NCI-H146 (cell line): ENCODE measurements around the gene RPS6KA4.
A peak's percentile ranks its signal among the peaks of the same experiment; 100 is the strongest.

Experiments used
- DNase-seq: peaks from one replicate; lab custom pipeline; 2025; lab: John Stamatoyannopoulos, UW

RPS6KA4 gene

DNA sequence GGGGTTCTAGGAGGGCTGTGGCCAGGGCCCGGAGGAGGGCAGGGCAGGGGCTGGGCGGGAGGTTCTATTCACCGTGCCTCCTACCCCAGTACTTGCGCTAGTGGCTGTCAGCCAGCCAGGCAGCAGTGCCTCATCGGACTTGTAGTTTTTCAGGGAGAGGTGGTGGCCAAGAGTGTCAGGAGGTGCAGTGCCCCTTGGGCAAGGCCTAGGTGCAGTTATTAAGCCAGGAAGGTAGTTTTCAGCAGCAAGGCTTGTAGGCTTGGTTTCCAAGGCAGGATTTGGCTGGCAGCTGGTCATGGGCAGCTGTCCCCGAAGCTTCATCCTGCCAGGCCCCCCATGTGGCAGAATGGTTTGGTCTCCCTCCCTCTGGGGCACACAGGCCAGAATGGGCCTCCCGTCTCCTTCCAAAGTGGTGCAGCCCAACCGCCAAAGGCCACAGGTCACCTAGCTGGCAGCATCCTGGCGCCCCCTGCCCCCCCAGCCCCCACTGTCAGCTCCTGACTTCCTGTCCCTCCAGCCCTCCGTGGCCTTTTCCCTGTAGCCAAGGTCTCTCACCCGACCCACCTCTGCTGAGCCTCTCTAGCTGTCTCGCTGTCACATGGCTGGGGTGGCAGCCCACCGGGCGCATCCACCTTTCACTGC lies 10.5 kb upstream of the RPS6KA4 start:
- no peak for DNase-seq

DNA sequence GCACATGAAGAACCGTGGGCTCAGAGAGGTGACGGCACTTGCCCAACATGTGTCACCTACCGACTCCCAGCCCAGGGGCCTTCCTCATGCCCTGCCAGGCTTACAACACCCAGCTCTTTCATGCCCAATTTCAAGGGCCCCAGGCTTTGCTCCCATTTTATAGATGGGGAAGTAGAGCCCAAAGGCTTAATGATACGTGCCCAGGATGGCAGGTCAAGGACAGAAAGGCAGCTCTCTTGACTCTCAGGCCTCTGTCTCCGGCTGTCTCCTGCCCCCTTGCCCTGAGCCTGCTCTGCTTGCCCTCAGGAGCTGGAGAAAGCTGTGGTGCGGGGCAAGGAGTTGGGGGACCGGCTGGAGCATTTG lies 10.0 kb upstream of the RPS6KA4 start:
- no peak for DNase-seq

DNA sequence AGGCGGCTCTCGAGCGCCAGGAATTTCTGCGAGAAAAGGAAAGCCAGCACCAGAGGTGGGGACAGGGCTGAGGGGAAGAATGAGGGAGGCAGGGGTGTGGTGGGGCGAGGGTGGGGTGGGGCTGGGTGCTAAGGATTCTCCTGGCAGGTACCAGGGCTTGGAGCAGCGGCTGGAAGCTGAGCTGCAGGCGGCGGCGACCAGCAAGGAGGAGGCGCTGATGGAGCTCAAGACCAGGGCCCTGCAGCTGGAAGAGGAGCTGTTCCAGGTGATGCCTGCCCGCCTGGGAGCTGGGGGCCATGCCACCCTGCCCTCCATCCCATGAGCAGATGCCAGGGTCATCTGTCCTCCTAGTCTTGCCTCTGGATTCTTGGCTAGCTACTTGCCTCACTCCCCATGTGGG lies 9.6 kb upstream of the RPS6KA4 start:
- DNase-seq = no peak

DNA sequence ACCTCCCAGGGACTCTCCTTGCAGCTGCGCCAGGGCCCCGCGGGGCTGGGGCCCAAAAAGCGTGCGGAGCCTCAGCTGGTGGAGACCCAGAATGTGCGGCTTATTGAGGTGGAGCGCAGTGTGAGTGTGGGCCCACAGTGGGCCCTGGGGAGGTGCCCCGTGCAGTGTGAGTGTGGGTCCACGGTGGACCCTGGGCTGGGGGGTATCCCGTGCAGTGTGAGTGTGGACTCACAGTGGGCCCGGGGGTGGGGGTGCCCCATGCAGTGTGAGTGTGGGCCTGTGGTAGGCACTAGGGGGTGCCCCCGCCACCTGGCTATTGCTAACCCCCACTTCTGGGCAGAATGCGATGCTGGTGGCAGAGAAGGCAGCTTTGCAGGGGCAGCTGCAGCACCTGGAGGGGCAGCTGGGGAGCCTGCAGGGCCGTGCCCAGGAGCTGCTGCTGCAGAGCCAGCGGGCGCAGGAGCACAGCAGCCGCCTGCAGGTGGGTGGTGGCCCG lies 7.8 kb upstream of the RPS6KA4 start:
- DNase-seq = no peak

DNA sequence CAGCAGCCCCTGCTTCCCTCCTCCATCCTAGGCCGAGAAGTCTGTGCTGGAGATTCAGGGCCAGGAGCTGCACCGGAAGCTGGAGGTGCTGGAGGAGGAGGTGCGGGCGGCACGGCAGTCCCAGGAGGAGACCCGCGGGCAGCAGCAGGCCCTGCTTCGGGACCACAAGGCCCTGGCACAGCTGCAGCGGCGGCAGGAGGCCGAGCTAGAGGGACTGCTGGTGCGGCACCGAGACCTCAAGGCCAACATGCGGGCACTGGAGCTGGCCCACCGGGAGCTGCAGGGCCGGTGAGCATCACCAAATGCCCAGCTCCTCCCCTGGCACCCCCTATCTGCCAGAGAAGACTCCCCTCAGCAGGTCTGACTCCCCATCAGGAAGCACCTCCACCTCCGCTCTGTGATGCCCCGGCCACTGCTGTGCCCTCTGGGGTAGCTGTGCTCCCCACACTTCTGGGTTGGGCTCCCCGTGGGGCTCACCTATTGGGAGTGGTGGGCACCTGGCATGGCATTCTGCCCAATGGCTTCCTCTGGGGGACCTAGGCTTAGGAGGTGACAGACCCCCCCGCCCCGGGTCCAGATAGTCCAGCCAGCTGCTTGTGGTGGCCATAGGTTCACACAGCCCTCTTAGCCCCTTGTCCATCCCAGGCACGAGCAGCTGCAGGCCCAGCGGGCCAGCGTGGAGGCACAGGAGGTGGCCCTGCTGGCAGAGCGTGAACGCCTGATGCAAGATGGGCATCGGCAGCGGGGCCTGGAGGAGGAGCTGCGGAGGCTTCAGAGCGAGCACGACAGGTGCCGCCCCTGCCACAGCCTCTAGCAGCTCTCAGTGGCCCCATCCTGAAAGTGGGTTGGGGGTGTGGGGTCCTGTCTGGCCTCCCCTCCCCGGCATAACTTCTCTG lies 6.6 kb upstream of the RPS6KA4 start:
- DNase-seq = peak; percentile 84

DNA sequence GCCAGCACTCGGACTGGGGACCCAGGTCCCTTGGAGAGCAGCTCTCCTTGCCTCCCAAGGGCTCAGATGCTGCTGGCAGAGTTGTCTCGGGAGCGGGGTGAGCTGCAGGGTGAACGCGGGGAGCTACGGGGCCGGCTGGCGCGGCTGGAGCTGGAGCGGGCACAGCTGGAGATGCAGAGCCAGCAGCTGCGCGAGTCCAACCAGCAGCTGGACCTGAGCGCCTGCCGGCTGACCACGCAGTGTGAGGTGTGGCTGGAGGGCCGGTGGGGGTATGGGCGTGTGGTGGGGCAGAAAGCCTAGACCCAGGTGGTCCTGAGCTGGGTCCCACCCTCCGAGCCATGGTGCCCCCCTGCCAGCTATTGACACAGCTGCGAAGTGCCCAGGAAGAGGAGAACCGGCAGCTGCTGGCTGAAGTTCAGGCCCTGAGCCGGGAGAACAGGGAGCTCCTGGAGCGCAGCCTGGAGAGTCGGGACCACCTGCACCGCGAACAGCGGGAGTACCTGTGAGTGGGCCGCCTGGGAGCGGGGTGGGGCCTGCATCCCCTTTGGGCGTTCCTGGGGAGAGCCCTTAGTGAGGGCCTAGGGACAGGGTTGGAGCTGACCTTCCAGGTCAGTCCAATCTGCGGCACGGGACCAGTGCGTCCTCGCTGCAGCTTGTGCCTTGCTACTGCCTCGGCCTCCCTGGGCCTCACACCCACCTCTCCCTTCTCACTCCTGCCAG lies 5.8 kb upstream of the RPS6KA4 start:
- DNase-seq = peak; percentile 93

DNA sequence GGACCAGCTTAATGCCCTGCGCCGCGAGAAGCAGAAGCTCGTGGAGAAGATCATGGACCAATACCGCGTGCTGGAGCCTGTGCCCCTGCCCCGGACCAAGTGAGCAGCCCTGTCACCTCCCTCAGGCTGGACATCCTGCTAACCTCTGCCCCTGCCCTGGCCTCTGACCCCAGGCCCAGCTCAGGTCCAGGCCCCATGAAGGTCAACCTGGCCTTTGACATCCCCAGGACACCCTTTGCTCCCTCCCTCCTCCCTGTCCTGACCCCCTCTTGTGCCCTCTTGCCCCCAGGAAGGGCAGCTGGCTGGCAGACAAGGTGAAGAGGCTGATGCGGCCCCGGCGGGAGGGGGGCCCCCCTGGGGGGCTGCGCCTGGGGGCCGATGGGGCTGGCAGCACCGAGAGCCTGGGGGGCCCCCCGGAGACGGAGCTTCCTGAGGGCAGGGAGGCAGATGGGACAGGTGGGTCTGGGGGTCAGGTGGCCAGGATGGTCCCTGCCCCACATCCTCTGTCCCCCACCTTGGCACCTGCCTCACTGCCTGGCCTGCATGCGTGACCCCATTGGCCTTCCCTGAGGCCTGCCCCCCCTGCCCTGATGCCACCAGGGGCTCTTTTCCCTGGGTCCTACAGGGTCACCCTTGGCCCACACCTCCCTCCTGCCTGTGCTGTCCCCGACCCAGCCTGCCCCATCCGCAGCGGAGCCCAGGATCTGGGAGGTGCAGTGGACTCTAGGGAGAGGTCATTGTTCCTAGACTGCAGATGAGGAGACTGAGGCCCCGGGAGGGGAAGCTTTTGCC lies 5.1 kb upstream of the RPS6KA4 start:
- no peak for DNase-seq

DNA sequence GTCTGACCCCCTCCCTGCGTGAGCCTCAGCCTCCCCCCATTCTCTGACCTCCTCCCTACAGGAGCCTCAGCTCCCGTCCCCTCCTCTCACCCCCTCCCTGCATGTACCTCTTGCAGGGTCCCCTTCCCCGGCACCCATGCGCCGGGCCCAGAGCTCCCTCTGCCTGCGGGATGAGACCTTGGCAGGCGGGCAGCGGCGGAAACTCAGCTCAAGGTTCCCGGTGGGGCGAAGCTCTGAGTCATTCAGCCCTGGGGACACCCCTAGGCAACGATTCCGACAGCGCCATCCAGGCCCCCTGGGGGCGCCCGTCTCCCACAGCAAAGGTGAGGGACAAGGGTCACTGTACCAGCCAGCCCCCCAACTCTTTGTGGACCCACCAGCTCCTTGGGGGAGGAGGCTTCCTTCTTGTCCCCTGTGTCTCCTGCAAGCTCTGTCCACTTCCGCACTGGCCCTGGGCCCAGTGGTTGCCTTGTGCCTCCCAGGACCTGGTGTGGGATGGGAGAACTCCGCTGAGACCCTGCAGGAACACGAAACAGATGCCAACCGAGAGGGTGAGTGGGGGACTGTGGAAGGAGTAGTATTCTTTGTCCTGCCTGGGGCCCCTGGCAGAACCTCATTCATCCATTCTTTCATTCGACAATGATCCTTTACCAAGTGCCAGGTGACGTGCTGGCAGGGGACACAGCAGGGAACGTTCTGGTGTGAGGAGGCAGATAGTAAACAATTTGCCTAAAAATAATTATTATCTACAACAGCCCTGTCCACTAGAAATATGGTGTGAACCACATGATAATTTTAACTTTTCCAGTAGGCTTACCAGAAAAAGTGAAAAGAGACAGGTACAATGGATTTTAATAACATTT lies 3.7 kb upstream of the RPS6KA4 start:
- peak; percentile 71 for DNase-seq

DNA sequence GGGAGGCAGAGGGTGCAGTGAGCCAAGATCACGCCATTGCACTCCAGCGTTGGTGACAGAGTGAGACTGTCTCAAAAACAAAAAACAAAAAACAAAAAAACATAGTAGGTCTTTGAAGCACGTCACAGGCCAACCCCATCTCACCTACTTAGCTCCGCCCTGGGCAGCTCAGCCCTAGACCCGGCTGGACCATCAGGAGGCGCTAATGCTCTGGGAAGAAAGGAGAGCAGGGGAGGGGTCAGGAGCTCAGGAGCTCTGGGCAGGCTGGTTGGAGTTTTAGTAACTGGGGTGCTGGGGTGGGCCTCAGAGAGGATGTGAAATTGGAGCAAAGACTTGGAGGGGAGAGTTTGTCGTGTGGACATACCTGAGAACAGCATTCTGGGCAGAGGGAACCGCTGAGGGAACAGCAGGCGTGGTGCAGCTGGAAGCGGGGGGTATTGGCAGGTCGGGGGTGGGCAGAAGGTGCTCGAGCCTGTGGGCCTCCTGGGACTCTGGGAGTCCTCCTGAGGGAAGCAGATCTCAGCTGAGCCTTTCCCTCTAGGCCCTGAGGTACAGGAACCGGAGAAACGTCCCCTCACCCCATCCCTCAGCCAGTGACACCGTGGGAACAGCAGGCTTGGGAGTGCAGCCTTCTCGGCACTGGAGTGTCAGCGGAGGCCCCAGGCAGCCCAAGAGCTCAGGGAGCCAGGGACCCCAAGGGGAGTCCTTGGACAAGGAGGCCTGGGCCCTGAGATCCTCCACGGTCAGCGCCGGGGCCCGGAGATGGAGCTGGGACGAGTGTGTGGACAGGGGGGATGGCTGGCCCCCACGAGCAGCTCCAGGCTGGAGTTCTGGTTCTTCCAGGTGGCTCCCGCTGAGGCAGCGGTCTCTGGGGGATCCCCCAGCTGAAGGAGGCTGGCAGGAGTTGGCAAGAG lies 2.2 kb upstream of the RPS6KA4 start:
- no peak for DNase-seq

DNA sequence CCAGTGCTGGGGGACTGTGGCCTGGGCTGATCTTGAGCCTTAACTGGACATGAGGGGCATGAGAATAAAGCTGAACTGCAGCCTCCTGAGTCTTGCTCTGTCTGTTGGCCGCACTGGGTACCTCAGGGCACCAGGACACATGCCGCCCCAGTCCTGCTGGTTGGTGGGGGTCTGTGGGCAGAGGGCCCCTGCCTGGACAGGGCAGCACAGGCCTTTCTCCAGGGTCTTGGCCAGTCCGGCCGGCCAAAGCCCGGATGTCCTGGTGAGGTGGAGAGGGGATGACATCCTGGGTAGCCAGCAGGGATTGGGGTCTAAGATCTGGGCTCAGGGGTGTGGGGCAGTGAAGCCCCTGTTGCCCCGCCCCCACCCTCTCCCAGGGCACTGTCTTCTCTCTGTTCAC lies 1.5 kb upstream of the RPS6KA4 start:
- no peak for DNase-seq

DNA sequence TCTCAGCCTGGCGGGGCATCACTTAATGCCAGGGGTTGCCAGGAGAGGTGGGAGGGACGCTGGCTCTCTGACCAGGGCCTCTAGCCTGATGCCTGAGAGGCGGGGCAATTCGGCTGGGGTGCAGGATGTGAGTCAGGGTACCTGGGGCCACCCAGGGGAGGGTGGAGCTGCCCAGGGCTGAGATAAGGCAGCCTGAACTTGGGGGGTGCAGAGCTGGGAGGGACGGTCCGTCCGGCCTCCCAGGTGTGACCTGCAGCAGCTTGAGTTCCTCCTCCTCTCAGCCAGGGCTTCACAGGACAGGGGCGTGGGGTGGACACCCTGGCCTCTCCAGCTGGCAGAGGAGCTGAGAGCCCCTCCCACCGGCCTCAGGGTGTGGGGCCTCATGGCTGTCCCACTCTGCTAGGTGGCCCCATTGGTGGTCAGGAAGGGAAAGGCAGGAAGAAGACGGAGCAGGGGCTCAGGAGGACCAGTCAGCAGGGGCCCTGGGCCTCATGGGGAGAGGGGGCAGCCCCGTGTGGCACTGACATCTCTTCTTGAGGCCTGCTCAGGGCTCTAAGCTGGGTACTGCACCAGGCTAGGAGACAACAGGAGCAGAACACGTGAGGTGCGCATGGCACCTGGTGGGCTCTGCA lies 942 bp upstream of the RPS6KA4 start:
- DNase-seq = no peak

DNA sequence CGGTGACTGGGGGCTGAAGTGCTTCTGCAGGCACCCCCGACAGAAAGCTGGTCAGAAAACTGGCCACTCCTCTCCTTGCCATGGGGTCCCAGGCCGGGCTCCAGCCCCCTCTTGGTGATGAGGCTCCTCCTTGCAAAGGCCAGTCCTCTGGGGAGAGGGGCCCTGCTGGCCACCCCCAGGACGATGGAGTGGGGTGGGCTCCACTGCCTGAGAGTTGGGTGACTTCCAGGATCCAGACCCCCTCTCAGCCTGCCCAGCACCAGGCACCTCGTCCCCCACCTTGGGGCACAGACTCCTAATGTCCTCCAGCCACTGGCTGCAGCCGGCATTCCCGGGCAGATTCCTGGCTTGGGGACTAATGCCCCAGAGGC lies 441 bp upstream of the RPS6KA4 start:
- no peak for DNase-seq

DNA sequence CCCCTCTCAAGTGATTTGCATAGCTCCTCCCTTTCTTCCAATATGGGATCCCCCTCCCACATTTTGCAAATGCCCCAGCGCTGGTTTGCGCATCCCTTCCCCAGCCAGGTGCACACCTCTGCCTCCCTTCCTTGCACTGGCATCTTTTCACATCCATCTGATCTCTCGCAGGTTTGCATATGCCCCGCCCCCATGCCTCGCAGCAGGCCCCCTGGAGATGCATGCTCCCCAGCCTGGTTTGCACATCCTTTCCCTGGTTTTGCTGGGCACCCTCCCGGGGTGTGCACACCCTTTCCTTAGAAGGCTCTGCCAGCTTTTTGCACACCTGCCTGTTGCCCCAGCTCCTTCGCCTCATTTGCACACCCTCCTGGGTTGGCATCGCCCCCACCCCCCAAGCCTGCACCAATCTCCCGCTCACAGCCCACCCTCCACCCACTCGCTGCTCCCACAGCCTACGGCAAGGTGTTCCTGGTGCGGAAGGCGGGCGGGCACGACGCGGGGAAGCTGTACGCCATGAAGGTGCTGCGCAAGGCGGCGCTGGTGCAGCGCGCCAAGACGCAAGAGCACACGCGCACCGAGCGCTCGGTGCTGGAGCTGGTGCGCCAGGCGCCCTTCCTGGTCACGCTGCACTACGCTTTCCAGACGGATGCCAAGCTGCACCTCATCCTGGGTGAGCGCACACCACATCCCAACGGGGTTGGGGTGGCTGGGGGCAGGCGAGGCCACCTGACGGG lies 917 bp downstream of the RPS6KA4 start:
- no peak for DNase-seq

DNA sequence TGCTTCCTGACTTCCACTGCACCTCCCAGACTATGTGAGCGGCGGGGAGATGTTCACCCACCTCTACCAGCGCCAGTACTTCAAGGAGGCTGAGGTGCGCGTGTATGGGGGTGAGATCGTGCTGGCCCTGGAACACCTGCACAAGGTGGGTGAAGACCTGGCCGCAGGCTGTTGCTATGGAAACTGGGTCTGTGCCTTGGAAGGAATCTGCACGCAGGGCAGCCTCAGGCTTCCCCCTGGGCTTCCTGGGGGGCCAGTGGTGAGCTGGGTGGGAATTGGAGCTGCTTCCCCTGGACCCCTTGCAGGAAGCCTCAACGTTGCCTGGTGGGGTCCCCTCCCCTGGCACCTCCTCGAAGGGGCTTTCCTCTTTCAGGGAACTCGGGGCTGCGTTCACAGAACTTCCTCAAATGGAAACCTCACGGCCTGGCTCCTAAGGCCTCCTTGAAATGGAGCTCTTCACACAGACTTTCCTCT lies 1.5 kb downstream of the RPS6KA4 start:
- DNase-seq = no peak

DNA sequence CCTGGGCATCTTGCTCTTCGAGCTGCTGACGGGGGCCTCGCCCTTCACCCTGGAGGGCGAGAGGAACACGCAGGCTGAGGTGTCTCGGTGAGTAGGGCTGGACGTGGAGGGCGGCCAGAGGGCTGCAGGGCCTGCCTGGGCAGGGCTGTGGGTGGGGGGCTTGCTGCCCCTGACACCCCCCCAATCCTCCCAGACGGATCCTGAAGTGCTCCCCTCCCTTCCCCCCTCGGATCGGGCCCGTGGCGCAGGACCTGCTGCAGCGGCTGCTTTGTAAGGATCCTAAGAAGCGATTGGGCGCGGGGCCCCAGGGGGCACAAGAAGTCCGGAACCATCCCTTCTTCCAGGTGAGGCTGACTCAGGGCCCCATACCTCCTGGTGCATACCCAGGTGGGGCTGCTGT lies 2.7 kb downstream of the RPS6KA4 start:
- no peak for DNase-seq

DNA sequence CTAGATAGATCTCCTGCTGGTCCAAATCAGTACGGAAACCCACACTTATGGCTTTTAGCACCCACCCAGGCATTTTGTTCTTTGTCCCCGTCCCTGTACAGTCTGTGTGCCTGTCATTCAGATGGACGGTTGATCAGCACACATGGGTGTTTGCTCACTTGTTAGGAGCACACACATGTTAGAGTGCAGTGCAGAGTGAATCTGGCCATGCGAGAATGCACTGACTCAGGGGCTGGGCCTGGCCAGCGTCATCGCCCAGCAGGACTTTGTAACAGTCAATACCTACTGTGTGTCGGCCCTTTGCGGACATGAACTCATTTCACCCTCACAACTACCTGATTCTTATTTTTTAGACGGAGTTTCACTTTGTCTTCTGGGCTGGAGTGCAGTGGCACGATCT lies 3.4 kb downstream of the RPS6KA4 start:
- DNase-seq = no peak

DNA sequence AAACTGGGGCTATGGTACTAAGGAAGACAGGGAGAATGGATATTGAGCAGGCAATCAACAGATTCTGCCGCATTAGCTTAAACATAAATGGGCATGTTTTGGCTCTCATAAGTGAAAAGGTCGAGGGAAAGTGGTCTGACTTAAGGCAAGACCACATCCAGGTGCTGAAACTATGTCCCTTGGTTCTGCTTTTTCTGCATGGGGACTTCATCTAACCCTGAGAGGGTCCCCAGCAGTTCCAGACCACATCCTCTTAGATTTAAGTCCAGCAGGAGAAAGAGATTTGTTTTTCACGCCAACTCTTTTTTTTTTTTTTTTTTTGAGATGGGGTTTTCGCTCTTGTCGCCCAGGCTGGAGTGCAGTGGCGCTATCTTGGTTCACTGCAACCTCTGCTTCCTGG lies 5.5 kb downstream of the RPS6KA4 start:
- DNase-seq = no peak

DNA sequence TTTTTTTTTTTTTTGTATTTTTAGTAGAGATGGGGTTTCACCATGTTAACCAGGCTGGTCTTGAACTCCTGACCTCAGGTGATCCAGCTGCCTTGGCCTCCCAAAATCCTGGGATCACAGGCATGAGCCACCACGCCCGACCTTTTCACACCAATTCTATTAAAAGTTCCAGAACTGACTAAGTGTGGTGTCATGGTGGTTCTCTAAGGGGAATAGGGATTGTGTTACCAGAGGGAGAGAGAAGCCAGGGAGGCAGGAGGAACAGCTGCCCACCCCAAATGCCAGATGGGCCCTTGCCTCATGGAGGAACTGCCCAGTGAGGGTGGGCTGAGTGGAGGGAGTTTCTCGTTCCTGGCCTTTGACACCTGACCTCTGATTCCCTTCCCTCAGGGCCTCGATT lies 5.9 kb downstream of the RPS6KA4 start:
- no peak for DNase-seq

DNA sequence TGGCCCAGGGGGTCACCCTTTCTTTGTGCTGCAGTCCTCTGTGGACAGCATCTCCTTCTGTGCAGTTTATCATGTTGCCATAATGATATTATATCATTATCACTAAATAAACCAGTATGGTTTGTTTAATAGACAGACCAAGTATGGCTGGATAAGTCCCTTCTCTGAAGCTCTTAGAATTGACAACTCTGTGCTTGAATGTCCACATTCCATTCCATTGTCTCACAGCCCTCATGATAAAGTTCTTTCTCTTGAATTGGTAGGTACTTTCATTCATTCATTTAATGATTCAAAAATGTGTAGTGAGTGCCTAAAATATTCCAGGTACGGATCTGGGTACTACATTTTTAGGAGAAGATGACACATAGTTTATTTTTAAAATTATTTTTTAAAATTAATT lies 7.8 kb downstream of the RPS6KA4 start:
- no peak for DNase-seq
